SK-N-MC (cell line): ENCODE results near the gene IREB2.

Source experiments
- EZH2 ChIP-seq: fragments of 200-600 bp; sonication (generic); IDR thresholded peaks from one replicate; pipeline ENCODE4 v1.6.1; 2017; ENCODE audit warnings: antibody characterized with exemption
- FOXP2 ChIP-seq: optimal IDR thresholded peaks from 2 replicates; pipeline ENCODE3; 2011; ENCODE audit warnings: mild to moderate bottlenecking, moderate library complexity; ENCODE audit not compliant: insufficient read depth; ENCODE audit errors: extremely low read length, control extremely low read depth
- POLR2AphosphoS5 ChIP-seq: IDR thresholded peaks from 2 replicates; pipeline ENCODE4 v1.6.1; 2012; ENCODE audit warnings: mild to moderate bottlenecking, low read depth, low read length, borderline replicate concordance

- no peak for TF ChIP-seq POLR2AphosphoS5
- no peak for TF ChIP-seq EZH2
- TF ChIP-seq FOXP2: no peak
Observed at GRCh38 chr15:78438619-78439285, 736 bp downstream of the IREB2 start.
